Activated effector memory CD4-positive, alpha-beta T cell treated with anti-CD3 and anti-CD28 coated beads, Interleukin-2, amount 50 U/mL, for 16 hours (primary cell): ENCODE measurements around the gene SIGLEC9.
A peak's percentile ranks its signal among the peaks of the same experiment; 100 is the strongest.
"Not testable (repeated sequence)": the region's sequence is repeated elsewhere in the genome, so short reads cannot be mapped to it uniquely, and the experiment has no call there.

ENCODE experiments used
- DNase-seq: peaks from one replicate; pipeline ENCODE4 v3.0.0-alpha.2; 2020

The SIGLEC9 gene

GRCh38 chr19:51123802-51124201 is 904 bp upstream of the SIGLEC9 start:
- no peak for DNase-seq

DNA sequence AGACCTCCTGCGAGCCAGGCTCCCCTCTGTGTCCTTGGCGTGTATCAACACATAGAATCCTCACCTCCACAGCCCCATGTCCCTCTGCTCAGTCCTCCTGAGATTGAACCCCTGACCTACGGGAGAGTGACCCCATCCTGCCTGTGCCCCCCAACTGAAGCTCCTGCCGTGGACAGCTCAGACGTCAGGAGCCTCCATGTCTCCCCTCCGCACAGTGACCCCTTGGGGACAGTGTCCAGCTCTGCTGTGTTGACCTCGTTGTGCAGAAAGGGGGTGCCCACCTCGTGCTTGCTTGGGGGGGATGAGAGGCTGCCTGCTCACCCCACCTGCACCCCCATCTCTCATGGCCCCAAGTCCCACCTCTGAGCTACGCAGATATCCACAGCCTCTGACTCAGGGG is 490 bp upstream of the SIGLEC9 start:
- DNase-seq = no peak

GRCh38 chr19:51125421-51126075 is 842 bp downstream of the SIGLEC9 start:
- peak; percentile 57 for DNase-seq

DNA sequence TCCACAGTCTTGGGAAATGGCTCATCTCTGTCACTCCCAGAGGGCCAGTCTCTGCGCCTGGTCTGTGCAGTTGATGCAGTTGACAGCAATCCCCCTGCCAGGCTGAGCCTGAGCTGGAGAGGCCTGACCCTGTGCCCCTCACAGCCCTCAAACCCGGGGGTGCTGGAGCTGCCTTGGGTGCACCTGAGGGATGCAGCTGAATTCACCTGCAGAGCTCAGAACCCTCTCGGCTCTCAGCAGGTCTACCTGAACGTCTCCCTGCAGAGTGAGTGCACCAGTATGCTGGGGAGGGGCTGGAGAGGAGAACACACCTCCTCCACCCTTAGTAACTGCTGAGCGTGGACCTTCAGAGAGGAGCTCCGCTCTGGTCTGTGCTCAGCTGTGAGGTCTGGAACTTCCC is 2.3 kb downstream of the SIGLEC9 start:
- peak; percentile 53 for DNase-seq

DNA sequence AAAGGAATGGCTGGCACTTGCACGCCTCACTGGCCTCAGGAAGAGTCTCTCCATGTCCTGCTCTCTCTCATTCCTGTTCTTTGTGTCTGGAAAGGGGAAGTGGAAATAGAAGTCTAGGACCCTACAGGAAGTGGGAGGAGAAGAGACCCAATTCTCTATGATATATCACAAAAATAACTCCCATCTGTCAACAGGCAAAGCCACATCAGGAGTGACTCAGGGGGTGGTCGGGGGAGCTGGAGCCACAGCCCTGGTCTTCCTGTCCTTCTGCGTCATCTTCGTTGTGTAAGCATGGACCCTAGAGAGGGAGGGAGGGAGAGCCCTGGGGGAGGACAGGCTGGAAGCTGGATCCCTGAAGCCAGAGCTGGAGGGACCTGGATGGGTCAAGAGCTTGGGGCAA is 3.0 kb downstream of the SIGLEC9 start:
- DNase-seq = peak; percentile 54

- DNase-seq = peak; percentile 31
Observed at GRCh38 chr19:51128227-51128626, 3.5 kb downstream of the SIGLEC9 start.

DNA sequence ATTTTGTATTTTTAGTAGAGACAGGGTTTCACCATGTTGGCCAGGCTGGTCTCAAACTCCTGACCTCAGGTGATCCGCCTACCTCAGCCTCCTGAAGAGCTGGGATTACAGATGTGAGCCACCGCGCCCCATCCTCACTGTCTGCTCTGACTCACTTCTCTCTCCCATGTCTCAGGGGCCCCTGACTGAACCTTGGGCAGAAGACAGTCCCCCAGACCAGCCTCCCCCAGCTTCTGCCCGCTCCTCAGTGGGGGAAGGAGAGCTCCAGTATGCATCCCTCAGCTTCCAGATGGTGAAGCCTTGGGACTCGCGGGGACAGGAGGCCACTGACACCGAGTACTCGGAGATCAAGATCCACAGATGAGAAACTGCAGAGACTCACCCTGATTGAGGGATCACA is 5.0 kb downstream of the SIGLEC9 start:
- DNase-seq = peak; percentile 14

GRCh38 chr19:51131780-51132680 is 7.3 kb downstream of the SIGLEC9 start:
- DNase-seq = peak; percentile 61

GRCh38 chr19:51135004-51135403 is 10.3 kb downstream of the SIGLEC9 start:
- no peak for DNase-seq

GRCh38 chr19:51135986-51136762 is 11.5 kb downstream of the SIGLEC9 start:
- DNase-seq = peak; percentile 50

- DNase-seq = peak; percentile 39
Observed at GRCh38 chr19:51136851-51137551, 12.3 kb downstream of the SIGLEC9 start.

DNA sequence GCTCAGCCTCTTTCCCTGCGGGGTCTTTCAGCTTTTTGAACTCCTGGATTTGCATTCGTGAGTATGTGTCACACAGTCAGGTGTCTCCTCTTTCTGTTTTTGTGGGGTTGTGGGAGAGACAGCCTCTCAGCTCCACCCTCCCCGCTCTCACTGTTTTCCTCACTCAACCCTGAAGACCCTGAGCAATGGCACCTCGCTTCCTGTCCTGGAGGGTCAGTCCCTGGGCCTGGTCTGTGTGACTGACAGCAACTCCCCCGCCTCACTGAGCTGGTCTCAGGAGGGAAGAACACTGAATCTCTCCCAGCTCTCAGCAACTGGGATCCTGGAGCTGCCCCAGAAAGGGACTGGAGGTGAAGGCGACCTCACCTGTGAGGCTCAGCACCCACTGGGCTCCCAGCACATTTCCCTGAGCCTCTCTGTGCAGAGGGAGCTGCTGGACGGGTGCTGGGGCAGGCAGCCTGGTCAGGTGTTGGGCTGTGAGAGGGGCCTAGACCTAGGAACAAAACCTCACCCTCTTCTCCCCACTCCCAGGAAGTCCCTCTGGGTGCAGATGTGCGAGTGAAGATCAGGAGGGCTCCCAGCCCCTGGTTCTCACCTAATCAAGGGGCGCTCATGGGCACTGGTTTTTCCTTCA is 13.2 kb downstream of the SIGLEC9 start:
- DNase-seq = peak; percentile 42

- no peak for DNase-seq
Observed at GRCh38 chr19:51138549-51138979, 13.9 kb downstream of the SIGLEC9 start.

GRCh38 chr19:51139299-51140014 is 14.8 kb downstream of the SIGLEC9 start:
- no peak for DNase-seq

- DNase-seq = no peak
Observed at GRCh38 chr19:51140441-51140840, 15.7 kb downstream of the SIGLEC9 start.

DNA sequence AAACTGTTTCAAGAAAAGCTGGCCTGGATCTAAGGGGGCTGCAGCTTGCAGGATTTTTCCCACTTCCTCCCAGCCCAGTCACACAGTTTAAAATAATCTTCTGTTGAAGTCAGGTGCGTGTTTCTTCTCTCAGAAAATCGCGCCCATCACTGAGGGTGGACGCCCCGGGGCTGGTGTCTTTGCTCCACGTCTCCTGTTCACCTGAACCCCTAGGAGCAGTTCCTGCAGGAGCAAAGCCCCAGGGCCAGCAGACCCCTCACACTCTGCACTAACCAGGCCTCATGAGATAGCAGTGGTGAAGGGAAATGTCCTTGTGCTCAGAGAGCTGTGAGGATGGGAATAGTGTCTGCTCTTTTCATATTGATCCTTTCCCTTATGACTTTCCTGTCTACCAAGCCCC is 16.5 kb downstream of the SIGLEC9 start:
- no peak for DNase-seq

GRCh38 chr19:51142119-51142518 is 17.4 kb downstream of the SIGLEC9 start, which contains the start of gene SIGLEC7:
SIGLEC7 (plus strand) TSS chr19:51142301; CDS start chr19:51142370, 69 bp downstream.
- DNase-seq = no peak

DNA sequence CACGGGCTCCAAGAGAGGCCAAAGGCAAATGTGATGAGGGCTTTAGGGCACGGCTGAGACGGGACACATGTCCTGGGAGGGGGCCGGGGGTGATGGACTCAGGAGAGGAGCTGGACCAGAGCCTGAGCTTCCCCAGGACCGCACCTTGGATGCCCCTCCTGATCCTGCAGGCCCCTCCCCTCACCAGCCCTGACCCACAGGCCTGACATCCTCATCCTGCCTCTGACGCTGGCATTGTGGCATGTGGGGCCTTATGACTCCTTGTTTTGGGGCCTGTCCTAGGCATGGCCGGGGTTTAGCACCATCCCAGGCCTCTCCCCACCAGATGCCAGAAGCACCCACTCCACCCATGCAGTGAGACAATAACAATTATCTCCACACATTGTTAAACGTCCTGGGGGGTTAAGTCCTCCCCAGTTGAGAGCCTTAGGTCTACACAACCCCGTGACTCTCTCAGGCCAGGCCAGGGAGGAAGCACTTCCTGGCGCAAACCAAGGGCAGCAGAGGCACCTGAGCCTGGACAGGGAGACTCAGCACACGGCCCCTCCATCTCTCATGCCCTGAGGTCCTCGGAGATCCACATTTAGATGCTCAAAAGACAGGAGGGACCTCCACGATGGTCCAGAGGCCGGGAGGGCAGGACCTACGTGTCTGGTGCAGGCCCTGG is 18.2 kb downstream of the SIGLEC9 start:
- not testable (repeated sequence) for DNase-seq

GRCh38 chr19:51143486-51143885 is 18.8 kb downstream of the SIGLEC9 start:
- no peak for DNase-seq

DNA sequence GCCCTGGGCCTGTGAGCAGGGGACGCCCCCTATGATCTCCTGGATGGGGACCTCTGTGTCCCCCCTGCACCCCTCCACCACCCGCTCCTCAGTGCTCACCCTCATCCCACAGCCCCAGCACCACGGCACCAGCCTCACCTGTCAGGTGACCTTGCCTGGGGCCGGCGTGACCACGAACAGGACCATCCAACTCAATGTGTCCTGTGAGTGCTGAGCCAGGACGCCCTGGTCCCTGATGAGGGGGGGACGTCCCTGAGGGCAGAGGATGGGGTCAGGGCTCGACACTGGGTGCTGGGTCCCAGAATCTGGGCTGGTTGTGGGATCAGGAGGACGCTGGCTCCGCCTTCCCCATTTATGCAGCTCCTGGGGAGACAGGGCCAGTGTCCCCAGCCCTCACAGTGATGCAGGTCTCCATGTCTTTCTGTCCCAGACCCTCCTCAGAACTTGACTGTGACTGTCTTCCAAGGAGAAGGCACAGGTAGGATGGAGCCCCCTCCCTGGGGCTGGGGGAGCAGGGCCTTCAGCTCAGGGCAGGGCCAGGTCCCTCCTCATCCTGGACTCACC is 19.9 kb downstream of the SIGLEC9 start:
- DNase-seq = no peak
